Stimulated activated CD4-positive, alpha-beta T cell treated with anti-CD3 and anti-CD28 coated beads, Interleukin-12 subunit alpha, Interleukin-12 subunit beta, amount 100 ng/mL, for 24 hours (primary cell): ENCODE data around the gene SCN4A.
"Not testable (repeated sequence)": the region's sequence is repeated elsewhere in the genome, so short reads cannot be mapped to it uniquely, and the experiment has no call there.

Experiments
- DNase-seq, 2 experiments: peaks; one replicate each; pipeline ENCODE4 v3.0.0-alpha.2; 2020; ENCODE audit warnings: low read depth in 2 of 2

Gene SCN4A

GRCh38 chr17:63916566-63917185 is 56.0 kb downstream of the SCN4A start:
- no peak for DNase-seq

GRCh38 chr17:63915753-63916152 is 57.0 kb downstream of the SCN4A start:
- not testable (repeated sequence) for DNase-seq

GRCh38 chr17:63914471-63914870 is 58.2 kb downstream of the SCN4A start:
- DNase-seq = no peak

GRCh38 chr17:63911657-63912100 is 61.0 kb downstream of the SCN4A start:
- DNase-seq = peak; percentile 39 to 69

GRCh38 chr17:63911041-63911635 is 61.6 kb downstream of the SCN4A start, which contains the start of gene CSHL1:
Gene CSHL1 (minus strand): TSS chr17:63911258. CDS start chr17:63911196, 62 bp downstream.
- DNase-seq = no peak

GRCh38 chr17:63910096-63910495 is 62.6 kb downstream of the SCN4A start:
- DNase-seq = no peak

GRCh38 chr17:63909586-63909985 is 63.1 kb downstream of the SCN4A start:
- not testable (repeated sequence) for DNase-seq

GRCh38 chr17:63907161-63907778 is 65.4 kb downstream of the SCN4A start:
- not testable (repeated sequence) for DNase-seq

- not testable (repeated sequence) for DNase-seq
Observed at GRCh38 chr17:63904796-63905195, 67.9 kb downstream of the SCN4A start.

- DNase-seq = not testable (repeated sequence)
Observed at GRCh38 chr17:63903787-63904201, 68.9 kb downstream of the SCN4A start.

- not testable (repeated sequence) for DNase-seq
Observed at GRCh38 chr17:63901971-63902370, 70.7 kb downstream of the SCN4A start.

GRCh38 chr17:63898899-63899798 is 73.6 kb downstream of the SCN4A start:
- DNase-seq = peak in 1 of 2 experiments; percentile 11

GRCh38 chr17:63896524-63897354 is 76.0 kb downstream of the SCN4A start, which contains the start of gene CSH1:
Gene CSH1 (minus strand): TSS chr17:63896574. CDS start chr17:63896511, 63 bp downstream.
- not testable (repeated sequence) for DNase-seq

- not testable (repeated sequence) for DNase-seq
Observed at GRCh38 chr17:63894821-63895220, 77.9 kb downstream of the SCN4A start.

- not testable (repeated sequence) for DNase-seq
Observed at GRCh38 chr17:63894021-63894420, 78.7 kb downstream of the SCN4A start.

- not testable (repeated sequence) for DNase-seq
Observed at GRCh38 chr17:63892316-63893037, 80.2 kb downstream of the SCN4A start.

GRCh38 chr17:63889026-63889848 is 83.5 kb downstream of the SCN4A start:
- not testable (repeated sequence) for DNase-seq
